22Rv1 (cell line): ENCODE data around the gene COX20.

Source experiments
- CTCF ChIP-seq: fragments of 450-650 bp; IDR thresholded peaks from 2 replicates; pipeline ENCODE4 v1.5.1; 2017; ENCODE audit warnings: mild to moderate bottlenecking
- ZFX ChIP-seq: fragments of 450-650 bp; IDR thresholded peaks from 2 replicates; pipeline ENCODE4 v1.6.1; 2017; ENCODE audit warnings: antibody characterized with exemption, borderline replicate concordance

- TF ChIP-seq CTCF (peak; percentile 29), ZFX (no peak)
Observed at GRCh38 chr1:244833734-244834542, 1.5 kb upstream of the COX20 start.
